MCF 10A (cell line): ENCODE results near the gene DNAJC17. TPM values are rescaled to one million over a fixed set of nuclear protein-coding genes. Genes with fewer than 3 reads are reported as not detected.

ENCODE experiments used
- BruUV-seq: library from RNA; stranded (reverse); fragments of 400-500 nt; replicated peaks from 2 replicates; lab custom pipeline; 2021; lab: Mats Ljungman, UMichigan
- CTCF ChIA-PET: fragments of 300-600 bp; sonication (Branson Sonifier 250); formaldehyde crosslinking; extraction: SDS; loops from one replicate; lab custom pipeline; 2021; ENCODE audit warnings: antibody characterized with exemption, inconsistent platforms; lab: Yijun Ruan, JAX
- POLR2A ChIA-PET: fragments of 300-600, 350-650 bp; sonication (Branson Sonifier 250); formaldehyde crosslinking; extraction: SDS; loops from one replicate; lab custom pipeline; 2020; ENCODE audit warnings: antibody characterized with exemption, inconsistent platforms; lab: Yijun Ruan, JAX
- DNase-seq: peaks from one replicate; pipeline ENCODE4 v3.0.0-alpha.2; 2018; ENCODE audit not compliant: unreplicated experiment
- H3K27ac Mint-ChIP-seq: one replicate; pipeline ENCODE4 v1.8.0; 2022; ENCODE audit warnings: mild to moderate bottlenecking, low read depth, mixed read lengths; ENCODE audit not compliant: unreplicated experiment
- H3K27me3 Mint-ChIP-seq: one replicate; pipeline ENCODE4 v1.8.0; 2022; ENCODE audit warnings: mixed read lengths; ENCODE audit not compliant: insufficient read depth, unreplicated experiment
- H3K36me3 Mint-ChIP-seq: one replicate; pipeline ENCODE4 v1.8.0; 2022; ENCODE audit warnings: mild to moderate bottlenecking, moderate library complexity, mixed read lengths; ENCODE audit not compliant: insufficient read depth, unreplicated experiment
- H3K4me1 Mint-ChIP-seq: one replicate; pipeline ENCODE4 v1.8.0; 2022; ENCODE audit warnings: mixed read lengths; ENCODE audit not compliant: insufficient read depth, unreplicated experiment
- H3K4me3 Mint-ChIP-seq: one replicate; pipeline ENCODE4 v1.8.0; 2022; ENCODE audit warnings: mild to moderate bottlenecking, moderate library complexity, mixed read lengths; ENCODE audit not compliant: unreplicated experiment
- H3K9me3 Mint-ChIP-seq: one replicate; pipeline ENCODE4 v1.8.0; 2022; ENCODE audit warnings: mixed read lengths; ENCODE audit not compliant: unreplicated experiment
- intact Hi-C: fragments of 100-400 bp; cut with micrococcal nuclease; formaldehyde crosslinking; loops from 2 replicates; pipeline ENCODE4 v1.14.1; 2022
- total RNA-seq: library from RNA; stranded (reverse); gene quantifications from 2 replicates; pipeline ENCODE4 v1.2.3, GENCODE V29; 2022
- TF ChIP-seq, protein P1 (sequence below): fragments of 200-600 bp; IDR thresholded peaks from one replicate; pipeline ENCODE4 v1.8.0; 2022; ENCODE audit warnings: antibody characterized with exemption, mild to moderate bottlenecking; ENCODE audit not compliant: unreplicated experiment

Gene DNAJC17
- total RNA-seq, 1 experiment from 2014 or later = 55.1 TPM

DNA sequence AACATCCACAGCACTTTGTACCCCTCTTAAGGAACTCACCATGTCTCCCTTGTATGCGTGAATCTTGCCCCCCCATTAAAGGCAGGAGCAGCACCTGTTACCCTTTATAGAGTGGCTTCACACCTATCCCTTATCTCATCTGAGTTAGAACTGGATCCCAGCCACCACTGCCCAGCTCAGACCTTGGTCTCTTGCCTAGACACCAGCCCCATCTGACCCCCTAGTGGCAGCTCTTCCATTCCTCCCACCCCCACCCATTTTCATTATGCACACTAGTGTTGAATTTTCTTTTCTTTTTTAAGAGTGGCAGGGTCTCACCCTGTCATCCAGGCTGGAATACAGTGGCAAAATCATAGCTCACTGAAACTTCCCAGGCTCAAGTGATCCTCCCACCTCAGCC is 3.6 kb downstream of the DNAJC17 start:
- Mint-ChIP-seq H3K36me3 (peaks cover 29% of the 10 kb centered on the region), H3K9me3 (no peaks in the 10 kb centered on the region), H3K4me1 (peaks cover 23% of the 10 kb centered on the region), H3K27me3 (no peaks in the 10 kb centered on the region), H3K4me3 (no peak overlapping the region), H3K27ac (no peak overlapping the region)
- BruUV-seq = no TSS peak
- intact Hi-C loops = no loop called here
- no peak for DNase-seq
- TF ChIP-seq, protein P1, sequence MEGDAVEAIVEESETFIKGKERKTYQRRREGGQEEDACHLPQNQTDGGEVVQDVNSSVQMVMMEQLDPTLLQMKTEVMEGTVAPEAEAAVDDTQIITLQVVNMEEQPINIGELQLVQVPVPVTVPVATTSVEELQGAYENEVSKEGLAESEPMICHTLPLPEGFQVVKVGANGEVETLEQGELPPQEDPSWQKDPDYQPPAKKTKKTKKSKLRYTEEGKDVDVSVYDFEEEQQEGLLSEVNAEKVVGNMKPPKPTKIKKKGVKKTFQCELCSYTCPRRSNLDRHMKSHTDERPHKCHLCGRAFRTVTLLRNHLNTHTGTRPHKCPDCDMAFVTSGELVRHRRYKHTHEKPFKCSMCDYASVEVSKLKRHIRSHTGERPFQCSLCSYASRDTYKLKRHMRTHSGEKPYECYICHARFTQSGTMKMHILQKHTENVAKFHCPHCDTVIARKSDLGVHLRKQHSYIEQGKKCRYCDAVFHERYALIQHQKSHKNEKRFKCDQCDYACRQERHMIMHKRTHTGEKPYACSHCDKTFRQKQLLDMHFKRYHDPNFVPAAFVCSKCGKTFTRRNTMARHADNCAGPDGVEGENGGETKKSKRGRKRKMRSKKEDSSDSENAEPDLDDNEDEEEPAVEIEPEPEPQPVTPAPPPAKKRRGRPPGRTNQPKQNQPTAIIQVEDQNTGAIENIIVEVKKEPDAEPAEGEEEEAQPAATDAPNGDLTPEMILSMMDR = no peak
- ChIA-PET POLR2A (interaction anchor here (0.8 to 1.2 kb wide), 2 partner anchors 9 to 40 kb away, joined by 3 read pairs; partner anchors contain the start of gene SPINT1), CTCF (interaction anchor here (0.9 to 1.0 kb wide), 2 partner anchors 29 to 54 kb away, joined by 3 read pairs; no protein-coding TSS in a partner anchor)

DNA sequence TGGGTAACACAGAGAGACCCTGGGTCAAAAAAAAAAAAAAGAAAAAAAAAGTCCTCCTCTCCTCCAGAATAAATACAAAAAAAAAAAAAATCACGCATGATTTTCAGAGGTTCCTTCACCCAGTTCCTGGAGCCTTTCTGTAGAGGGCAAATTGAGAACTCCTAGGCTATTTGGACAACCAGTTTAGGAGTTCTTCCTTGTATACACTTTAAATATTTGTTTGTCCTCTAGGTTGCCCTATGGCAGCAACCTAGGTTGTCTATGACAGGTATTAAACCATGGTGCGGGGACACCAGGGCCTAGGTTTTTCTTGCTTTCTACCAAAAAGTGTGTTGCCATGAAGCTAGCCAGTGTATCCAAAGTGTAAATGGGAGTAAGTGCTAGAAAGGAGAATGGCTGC is 4.2 kb downstream of the DNAJC17 start:
- peaks cover 19% of the 10 kb centered on the region for H3K4me1 Mint-ChIP-seq
- CTCF ChIA-PET = interaction anchor here (0.7 to 1.3 kb wide), 4 partner anchors 10 to 30 kb away, joined by 3 to 4 read pairs (median 4); partner anchors contain the start of gene PPP1R14D
- H3K36me3 Mint-ChIP-seq = peaks cover 32% of the 10 kb centered on the region
- DNase-seq = no peak
- H3K4me3 Mint-ChIP-seq = no peak overlapping the region
- TF ChIP-seq, protein P1 = no peak
- BruUV-seq = no TSS peak
- no peaks in the 10 kb centered on the region for H3K27me3 Mint-ChIP-seq
- intact Hi-C loops = no loop called here
- no peaks in the 10 kb centered on the region for H3K9me3 Mint-ChIP-seq
- POLR2A ChIA-PET = interaction anchor here (0.8 to 1.2 kb wide), 2 partner anchors 9 to 41 kb away, joined by 3 read pairs; partner anchors contain the start of gene SPINT1
- no peak overlapping the region for H3K27ac Mint-ChIP-seq

DNA sequence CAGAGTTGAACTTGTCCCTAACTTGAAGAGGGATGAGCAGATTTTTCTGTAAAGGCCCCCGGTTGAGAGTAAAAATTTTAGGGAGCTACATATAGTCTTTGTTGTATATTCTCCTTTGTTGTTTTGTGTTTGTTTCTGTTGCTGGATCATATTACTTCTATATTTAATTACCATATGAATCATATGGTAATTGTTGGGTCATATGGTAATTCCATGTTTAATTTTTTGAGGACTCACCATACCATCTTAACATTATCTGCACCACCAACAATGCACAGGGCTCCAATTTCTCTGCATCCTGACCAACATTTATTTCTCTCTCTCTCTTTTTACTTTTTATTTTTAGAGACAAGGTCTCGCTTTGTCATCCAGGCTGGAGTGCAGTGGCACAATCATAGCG is 7.8 kb downstream of the DNAJC17 start:
- ChIA-PET POLR2A (no interaction called here), CTCF (interaction anchor here (1.0 to 1.2 kb wide), 2 partner anchors 13 to 15 kb away, joined by 3 read pairs; no protein-coding TSS in a partner anchor)
- Mint-ChIP-seq H3K4me3 (no peak overlapping the region), H3K36me3 (peaks cover 37% of the 10 kb centered on the region), H3K4me1 (peaks cover 21% of the 10 kb centered on the region), H3K27ac (no peak overlapping the region), H3K9me3 (no peaks in the 10 kb centered on the region), H3K27me3 (no peaks in the 10 kb centered on the region)
- no TSS peak for BruUV-seq
- TF ChIP-seq, protein P1 = no peak
- intact Hi-C loops = no loop called here
- no peak for DNase-seq

DNA sequence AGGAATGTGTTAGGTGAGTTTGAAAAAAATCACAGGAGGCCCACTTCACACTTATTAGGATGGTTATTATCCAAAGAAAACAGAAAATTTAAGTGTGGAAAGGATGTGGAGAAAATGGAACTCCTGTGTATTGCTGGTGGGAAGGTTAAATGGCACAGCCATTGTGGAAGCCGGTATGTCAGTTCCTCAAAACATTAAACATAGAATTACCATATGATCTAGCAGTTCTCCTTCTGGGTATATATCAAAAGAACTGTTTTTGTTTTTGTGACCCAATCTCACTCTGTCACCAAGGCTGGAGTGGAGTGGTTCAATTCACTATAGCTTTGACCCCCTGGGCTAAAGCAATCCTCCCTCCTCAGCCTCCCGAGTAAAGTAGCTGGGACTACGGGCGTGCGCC is 10.8 kb downstream of the DNAJC17 start:
- ChIA-PET POLR2A (interaction anchor here (0.7 to 1.5 kb wide), 3 partner anchors 9 to 47 kb away, joined by 3 to 4 read pairs (median 3); no protein-coding TSS in a partner anchor), CTCF (interaction anchor here (0.6 to 1.2 kb wide), 6 partner anchors 9 to 89 kb away, joined by 3 to 5 read pairs (median 4); no protein-coding TSS in a partner anchor)
- intact Hi-C loops = no loop called here
- Mint-ChIP-seq H3K4me3 (no peak overlapping the region), H3K27ac (no peak overlapping the region), H3K27me3 (no peaks in the 10 kb centered on the region), H3K4me1 (peaks cover 32% of the 10 kb centered on the region), H3K36me3 (peaks cover 36% of the 10 kb centered on the region), H3K9me3 (no peaks in the 10 kb centered on the region)
- TF ChIP-seq, protein P1 = no peak
- DNase-seq = no peak
- BruUV-seq = no TSS peak
